Stimulated activated CD4-positive, alpha-beta T cell treated with anti-CD3 and anti-CD28 coated beads, TNF-alpha, amount 100 ng/mL, for 24 hours (primary cell): ENCODE results near the gene ETV4.

Source experiments
- DNase-seq, 3 experiments: peaks; one replicate each; pipeline ENCODE4 v3.0.0-alpha.2; 2020; ENCODE audit warnings: low read depth in 3 of 3

Gene ETV4

GRCh38 chr17:43546319-43547188 lies at the start of gene ETV4:
TSS of gene ETV4 (minus strand) at chr17:43546340. CDS start at chr17:43545617, 723 bp downstream.
- DNase-seq = peak; percentile 84 to 95 (median 86)

DNA sequence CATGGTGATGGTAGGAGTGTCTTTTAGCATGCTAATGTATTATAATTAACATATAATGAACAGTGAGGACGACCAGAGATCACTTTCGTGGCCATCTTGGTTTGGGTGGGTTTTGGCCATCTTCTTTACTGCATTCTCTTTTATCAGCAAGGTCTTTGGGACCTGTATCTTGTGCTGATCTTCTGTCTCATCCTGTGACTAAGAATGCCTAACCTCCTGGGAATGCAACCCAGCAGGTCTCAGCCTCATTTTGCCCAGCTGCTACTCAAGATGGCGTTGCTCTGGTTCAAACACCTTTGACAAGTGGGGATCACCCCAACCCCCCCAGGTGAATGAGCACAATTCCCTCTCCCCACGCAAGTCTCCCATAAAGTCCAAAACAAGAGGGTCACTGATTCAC lies 49.3 kb upstream of the ETV4 start:
- DNase-seq = no peak

- DNase-seq = no peak
Measured at GRCh38 chr17:43591779-43592562, 45.8 kb upstream of the ETV4 start.

GRCh38 chr17:43591001-43591400 lies 44.9 kb upstream of the ETV4 start:
- DNase-seq = no peak

GRCh38 chr17:43588664-43589435 lies 42.7 kb upstream of the ETV4 start:
- no peak for DNase-seq

DNA sequence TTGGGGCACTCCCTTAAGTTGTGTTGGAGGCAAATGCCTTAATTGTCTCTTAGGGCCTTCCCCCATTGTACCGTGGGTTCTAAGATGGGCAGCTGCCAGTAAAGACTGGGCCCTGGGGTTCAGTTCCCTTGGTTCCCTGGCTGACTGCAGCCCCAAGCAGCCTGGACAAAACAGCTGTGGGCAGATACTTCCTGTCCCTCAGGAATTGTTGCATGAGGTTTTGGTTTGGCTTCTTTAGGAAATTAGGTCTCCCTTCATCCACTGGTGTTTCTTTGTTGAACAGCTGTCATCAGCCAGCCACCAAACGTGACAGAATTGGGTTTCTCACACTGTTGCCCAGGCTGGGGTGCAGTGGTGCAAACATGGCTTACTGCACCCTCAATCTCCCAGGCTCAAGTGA lies 42.0 kb upstream of the ETV4 start:
- DNase-seq = no peak

- DNase-seq = no peak
Measured at GRCh38 chr17:43587647-43588046, 41.5 kb upstream of the ETV4 start.

DNA sequence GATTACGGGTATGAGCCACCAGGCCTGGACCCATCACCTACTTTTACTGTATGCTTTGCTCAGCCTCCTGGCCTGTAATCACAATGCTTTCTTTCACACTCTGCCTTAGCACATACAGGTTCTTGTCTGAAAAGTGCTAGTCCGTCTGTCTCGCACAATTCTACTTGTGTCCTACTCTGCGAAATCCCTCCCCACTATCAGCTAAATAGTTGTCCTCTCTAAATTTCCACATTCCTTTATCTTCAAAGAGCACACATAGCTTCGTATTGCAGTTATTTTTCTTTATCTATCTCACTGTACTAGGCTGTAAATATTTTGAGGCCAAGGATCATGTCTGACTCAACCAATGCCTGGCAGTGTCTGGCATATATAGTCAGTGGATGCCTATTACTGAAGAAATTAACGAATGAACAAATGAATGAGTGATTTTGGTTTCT lies 38.5 kb upstream of the ETV4 start:
- DNase-seq = no peak

DNA sequence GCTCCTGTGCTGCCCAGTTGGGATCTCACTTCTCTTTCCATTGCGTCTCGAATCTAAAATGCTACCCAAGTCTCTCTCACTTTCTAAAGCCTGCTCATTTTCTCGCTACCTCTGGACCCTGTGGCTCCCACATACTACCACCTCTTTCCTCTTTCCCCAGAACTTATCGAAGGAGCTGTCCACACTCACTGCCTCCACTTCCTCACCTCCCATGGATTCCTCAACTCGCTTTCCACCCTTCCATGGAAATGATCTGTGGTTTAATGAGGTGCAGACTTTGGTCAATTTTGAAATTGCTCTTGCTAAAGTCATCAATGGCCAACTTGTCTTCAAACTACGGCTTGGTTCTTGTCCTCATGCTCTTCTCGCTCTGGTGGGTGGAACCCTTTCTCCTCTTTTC lies 37.2 kb upstream of the ETV4 start:
- DNase-seq = no peak

DNA sequence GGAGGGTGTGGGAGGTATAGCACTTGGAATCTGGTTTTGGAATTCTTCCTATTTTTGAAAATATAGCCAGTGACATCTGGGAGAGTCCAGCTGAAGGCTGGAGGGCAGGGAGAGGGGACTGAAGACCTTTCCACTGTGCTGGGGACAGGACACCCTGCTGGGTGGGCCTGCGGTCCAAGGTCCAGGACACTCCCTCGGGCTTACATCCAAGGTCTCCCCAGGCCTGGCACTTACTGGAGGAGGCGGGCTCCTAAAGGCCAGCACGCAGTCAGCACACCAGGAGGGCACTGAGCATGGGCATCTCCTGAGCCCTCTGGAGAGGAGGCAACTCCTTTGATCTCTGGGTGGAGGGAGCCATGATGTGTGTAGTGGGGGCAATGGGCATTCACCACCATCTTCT lies 35.5 kb upstream of the ETV4 start:
- no peak for DNase-seq

- no peak for DNase-seq
Measured at GRCh38 chr17:43581130-43581529, 35.0 kb upstream of the ETV4 start.

GRCh38 chr17:43579566-43580140 lies 33.5 kb upstream of the ETV4 start:
- DNase-seq = no peak

DNA sequence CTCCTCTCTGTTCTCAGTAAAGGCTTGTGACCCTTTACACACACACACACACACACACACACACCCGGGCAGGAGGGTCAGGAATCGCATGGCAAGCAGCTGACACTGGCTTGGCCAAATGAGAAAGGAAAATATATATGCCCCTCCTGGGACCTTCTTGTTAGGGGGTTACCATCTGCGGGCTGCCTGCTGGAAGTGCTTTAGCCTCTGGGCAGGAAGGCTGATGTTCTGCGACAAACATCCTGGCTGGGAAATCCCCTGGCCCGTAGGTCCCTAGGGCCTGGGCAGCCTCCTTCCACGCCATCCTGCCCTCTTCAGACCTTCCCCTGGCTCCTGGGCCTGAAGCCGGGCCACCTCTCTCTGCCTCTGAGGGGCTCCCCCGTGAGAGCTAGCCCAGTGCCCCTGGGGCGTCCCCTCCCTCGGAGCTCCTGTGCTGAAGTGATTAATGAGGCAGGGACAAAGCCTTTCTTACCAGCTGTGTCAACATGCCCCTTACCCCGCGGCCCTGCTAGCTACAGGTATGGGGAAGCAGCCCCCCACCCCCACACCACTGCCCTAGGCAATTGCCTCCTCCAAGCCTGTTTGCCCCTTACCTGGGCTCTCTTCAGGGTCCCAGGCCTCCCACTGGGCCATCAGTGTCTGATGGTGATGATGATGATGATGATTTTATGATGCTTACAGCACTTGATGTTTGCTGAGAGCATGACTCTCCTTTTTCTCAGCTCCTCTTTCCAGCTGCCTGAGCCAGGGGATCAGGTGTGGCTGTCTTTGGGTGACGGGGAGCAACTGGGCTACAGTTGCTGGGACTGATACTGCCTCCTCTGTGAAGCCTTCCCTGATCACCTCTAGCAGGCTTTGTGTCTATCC lies 32.8 kb upstream of the ETV4 start:
- peak in 1 of 3 experiments; percentile 16 for DNase-seq

GRCh38 chr17:43578404-43578698 lies 32.2 kb upstream of the ETV4 start:
- no peak for DNase-seq

DNA sequence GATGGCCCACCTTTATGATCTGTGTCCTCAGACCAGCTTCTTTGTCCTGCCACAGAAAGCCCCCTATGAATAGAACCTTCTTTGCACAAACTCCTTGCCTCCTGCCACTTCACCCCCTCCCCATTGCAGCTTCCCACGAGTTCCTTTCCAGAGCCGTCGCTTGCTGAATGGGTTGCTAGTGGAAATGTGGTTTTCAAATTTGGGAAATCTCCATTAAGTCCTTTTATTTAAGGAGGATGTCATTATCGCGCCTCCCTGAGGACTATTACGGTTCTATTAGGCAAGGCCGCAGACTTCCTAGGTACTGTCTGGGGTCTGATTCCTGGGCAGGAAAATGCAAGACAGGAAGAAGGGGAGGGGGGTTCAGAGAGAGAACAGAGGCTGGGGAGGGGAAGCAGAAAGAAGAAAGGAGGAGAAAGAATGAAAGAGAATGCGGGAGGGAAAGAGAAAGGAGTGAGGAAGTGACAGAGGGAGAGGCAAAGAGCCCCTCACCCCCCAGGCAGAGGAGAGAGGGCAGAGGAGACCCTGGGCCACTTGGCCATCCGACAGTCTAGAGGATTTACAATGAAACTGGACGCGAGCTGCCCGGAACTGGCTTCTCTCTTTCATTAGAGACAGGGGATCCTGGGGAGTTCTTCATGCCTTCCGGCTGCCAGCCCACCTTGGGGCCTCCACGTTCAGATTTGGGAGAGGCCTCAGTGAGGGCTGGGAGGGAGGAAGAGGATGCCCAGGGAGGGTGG lies 31.7 kb upstream of the ETV4 start:
- DNase-seq = no peak

- peak; percentile 46 to 62 (median 48) for DNase-seq
Measured at GRCh38 chr17:43576563-43577229, 30.6 kb upstream of the ETV4 start.

DNA sequence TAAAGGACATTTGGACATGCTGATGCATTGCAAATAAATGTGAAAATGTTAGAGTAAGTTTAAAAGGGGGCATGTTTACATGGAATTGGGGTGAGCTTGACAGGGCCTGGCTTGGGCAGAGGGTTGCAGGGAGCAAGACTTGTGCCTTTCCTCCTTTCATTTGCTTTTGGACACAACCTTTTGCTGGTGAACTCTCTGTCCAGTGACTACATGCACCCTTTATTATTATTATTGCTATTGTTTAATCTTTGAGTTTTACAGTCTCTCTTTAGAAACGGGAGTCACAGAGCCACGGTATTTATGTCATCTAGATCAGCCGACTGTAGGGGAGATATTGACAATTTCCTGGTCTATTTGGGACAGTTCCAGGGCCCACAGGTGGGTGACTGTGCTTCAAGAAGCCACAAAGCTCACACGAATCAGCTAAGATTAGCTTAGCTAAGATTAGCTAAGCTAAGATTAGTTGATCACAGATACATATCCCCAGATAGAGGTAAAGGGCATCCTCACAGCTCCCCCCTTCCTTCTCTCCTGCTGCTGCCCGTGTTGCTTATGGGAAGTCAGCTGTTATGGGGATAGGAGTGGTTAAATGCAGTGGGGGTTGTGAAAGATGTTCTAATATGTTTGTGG lies 28.9 kb upstream of the ETV4 start:
- no peak for DNase-seq

GRCh38 chr17:43574348-43574747 lies 28.2 kb upstream of the ETV4 start:
- no peak for DNase-seq
